RKO (cell line): ENCODE measurements around the gene POC1A.

Experiments used
- DNase-seq: peaks from one replicate; pipeline ENCODE4 v3.0.0-alpha.2; 2016; ENCODE audit warnings: low spot score

POC1A gene

GRCh38 chr3:52154135-52155094 is at the start of gene POC1A:
Gene POC1A, minus strand, starts transcription at chr3:52154423. Its CDS starts 51 bp downstream, at chr3:52154372.
- DNase-seq, result peak; percentile 97

- DNase-seq, result no peak
Observed at GRCh38 chr3:52203701-52204100, 49.5 kb upstream of the POC1A start.

GRCh38 chr3:52202384-52203077 is 48.3 kb upstream of the POC1A start:
- DNase-seq, result no peak

- DNase-seq, result peak; percentile 21
Observed at GRCh38 chr3:52200981-52201679, 46.9 kb upstream of the POC1A start.

GRCh38 chr3:52198643-52199608 is 44.7 kb upstream of the POC1A start:
- DNase-seq, result no peak

GRCh38 chr3:52197842-52198625 is 43.8 kb upstream of the POC1A start, which contains the start of gene ALAS1:
Gene ALAS1, plus strand, starts transcription at chr3:52198160. Its CDS starts 1,082 bp downstream, at chr3:52199242.
- peak; percentile 90 for DNase-seq

GRCh38 chr3:52197499-52197841 is 43.2 kb upstream of the POC1A start:
- no peak for DNase-seq

- no peak for DNase-seq
Observed at GRCh38 chr3:52196977-52197376, 42.8 kb upstream of the POC1A start.

- no peak for DNase-seq
Observed at GRCh38 chr3:52195823-52196331, 41.7 kb upstream of the POC1A start.

GRCh38 chr3:52195291-52195597 is 41.0 kb upstream of the POC1A start:
- DNase-seq, result no peak

GRCh38 chr3:52194485-52195290 is 40.5 kb upstream of the POC1A start:
- no peak for DNase-seq

- DNase-seq, result peak; percentile 48
Observed at GRCh38 chr3:52193065-52193464, 38.8 kb upstream of the POC1A start.

GRCh38 chr3:52191663-52192062 is 37.4 kb upstream of the POC1A start:
- DNase-seq, result no peak

GRCh38 chr3:52190294-52191074 is 36.3 kb upstream of the POC1A start:
- no peak for DNase-seq

GRCh38 chr3:52188556-52188955 is 34.3 kb upstream of the POC1A start:
- no peak for DNase-seq

GRCh38 chr3:52186729-52187128 is 32.5 kb upstream of the POC1A start:
- no peak for DNase-seq

- no peak for DNase-seq
Observed at GRCh38 chr3:52185837-52186236, 31.6 kb upstream of the POC1A start.

GRCh38 chr3:52185311-52185710 is 31.1 kb upstream of the POC1A start:
- no peak for DNase-seq

GRCh38 chr3:52184690-52185089 is 30.5 kb upstream of the POC1A start:
- DNase-seq, result no peak
